Retinal pigment epithelial cell (primary cell): ENCODE results near the gene PIMREG.

Experiments
- DNase-seq: peaks from one replicate; pipeline ENCODE4 v3.0.0-alpha.2; 2010; ENCODE audit warnings: low read depth
- H3K4me3 ChIP-seq: 2 replicates; pipeline ENCODE4 v1.5.1; 2011; ENCODE audit warnings: mild to moderate bottlenecking, low read length, control low read depth, moderate library complexity
- TF ChIP-seq, protein P1 (sequence below): conservative IDR thresholded peaks from 2 replicates; pipeline ENCODE4 v1.5.1; 2011; ENCODE audit warnings: low read depth, low read length, control low read depth, inconsistent platforms

The PIMREG gene

GRCh38 chr17:6468051-6468790 lies 24.0 kb downstream of the PIMREG start:
- DNase-seq: no peak
- H3K4me3 ChIP-seq: no peak overlapping the region
- TF ChIP-seq, protein P1, sequence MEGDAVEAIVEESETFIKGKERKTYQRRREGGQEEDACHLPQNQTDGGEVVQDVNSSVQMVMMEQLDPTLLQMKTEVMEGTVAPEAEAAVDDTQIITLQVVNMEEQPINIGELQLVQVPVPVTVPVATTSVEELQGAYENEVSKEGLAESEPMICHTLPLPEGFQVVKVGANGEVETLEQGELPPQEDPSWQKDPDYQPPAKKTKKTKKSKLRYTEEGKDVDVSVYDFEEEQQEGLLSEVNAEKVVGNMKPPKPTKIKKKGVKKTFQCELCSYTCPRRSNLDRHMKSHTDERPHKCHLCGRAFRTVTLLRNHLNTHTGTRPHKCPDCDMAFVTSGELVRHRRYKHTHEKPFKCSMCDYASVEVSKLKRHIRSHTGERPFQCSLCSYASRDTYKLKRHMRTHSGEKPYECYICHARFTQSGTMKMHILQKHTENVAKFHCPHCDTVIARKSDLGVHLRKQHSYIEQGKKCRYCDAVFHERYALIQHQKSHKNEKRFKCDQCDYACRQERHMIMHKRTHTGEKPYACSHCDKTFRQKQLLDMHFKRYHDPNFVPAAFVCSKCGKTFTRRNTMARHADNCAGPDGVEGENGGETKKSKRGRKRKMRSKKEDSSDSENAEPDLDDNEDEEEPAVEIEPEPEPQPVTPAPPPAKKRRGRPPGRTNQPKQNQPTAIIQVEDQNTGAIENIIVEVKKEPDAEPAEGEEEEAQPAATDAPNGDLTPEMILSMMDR: no peak

GRCh38 chr17:6470146-6470718 lies 26.0 kb downstream of the PIMREG start:
- TF ChIP-seq, protein P1: no peak
- H3K4me3 ChIP-seq: no peak overlapping the region
- DNase-seq: no peak

- H3K4me3 ChIP-seq: no peak overlapping the region
- TF ChIP-seq, protein P1: no peak
- no peak for DNase-seq
Measured at GRCh38 chr17:6470751-6471521, 26.7 kb downstream of the PIMREG start.

- no peak overlapping the region for H3K4me3 ChIP-seq
- TF ChIP-seq, protein P1: peak; percentile 40
- DNase-seq: no peak
Measured at GRCh38 chr17:6471531-6472465, 27.5 kb downstream of the PIMREG start.

DNA sequence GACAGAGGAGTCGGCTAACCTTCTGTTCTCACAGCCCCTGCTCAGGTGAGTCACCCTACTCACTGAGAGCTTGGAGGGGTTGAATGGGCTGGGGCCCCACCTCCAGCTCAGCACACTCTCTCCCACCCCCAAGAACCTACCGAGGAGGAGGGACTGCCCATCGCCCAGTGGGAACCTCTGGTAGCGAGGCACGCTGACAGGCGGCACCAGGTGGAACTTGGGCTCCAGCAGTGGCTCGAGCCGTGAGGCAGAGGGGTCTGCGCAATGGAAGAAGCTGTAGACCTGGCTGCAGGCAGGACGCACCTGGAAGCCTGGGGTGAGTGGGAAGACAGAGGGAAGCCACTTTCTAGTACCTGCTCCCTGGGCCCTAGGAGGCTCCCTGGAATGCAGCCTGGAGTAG lies 28.3 kb downstream of the PIMREG start:
- DNase-seq: no peak
- no peak overlapping the region for H3K4me3 ChIP-seq
- TF ChIP-seq, protein P1: no peak

DNA sequence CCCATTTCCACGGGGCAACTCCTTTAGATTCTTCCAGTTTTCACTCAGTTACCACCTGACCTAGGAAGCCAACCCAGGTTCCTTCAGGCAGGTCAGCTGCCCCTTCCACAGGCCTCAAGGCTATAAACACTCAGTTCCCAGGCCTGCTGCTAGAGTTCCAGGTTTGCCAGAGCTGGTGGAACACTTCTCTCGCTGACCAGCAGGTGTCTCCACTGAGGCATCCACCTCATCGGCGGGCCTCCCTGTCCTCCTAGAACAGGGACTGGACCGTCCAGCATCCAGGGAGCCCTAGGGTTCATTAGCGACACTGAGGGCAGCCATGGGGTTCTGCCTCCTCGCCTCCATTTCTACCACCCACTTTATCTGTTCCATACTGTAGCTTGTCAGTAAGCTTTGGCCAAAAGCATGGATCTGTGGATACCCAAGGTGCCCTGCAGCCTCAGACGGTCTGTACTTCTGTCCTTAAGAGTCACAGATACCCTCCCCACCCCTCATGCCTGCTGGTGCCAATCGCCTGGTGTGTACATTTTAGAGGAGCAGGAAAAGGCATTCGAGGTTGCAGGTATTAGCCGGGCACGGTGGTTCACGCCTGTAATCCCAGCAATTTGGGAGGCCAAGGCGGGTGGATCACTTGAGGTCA lies 29.0 kb downstream of the PIMREG start:
- no peak overlapping the region for H3K4me3 ChIP-seq
- TF ChIP-seq, protein P1: peak; percentile 99
- DNase-seq: no peak
